22Rv1 (cell line): ENCODE measurements around the gene NUP210.

Experiments
- CTCF ChIP-seq: fragments of 450-650 bp; IDR thresholded peaks from 2 replicates; pipeline ENCODE4 v1.5.1; 2017; ENCODE audit warnings: mild to moderate bottlenecking
- ZFX ChIP-seq: fragments of 450-650 bp; IDR thresholded peaks from 2 replicates; pipeline ENCODE4 v1.6.1; 2017; ENCODE audit warnings: antibody characterized with exemption, borderline replicate concordance

GRCh38 chr3:13408890-13409289 lies 11.2 kb downstream of the NUP210 start:
- TF ChIP-seq CTCF (no peak), ZFX (no peak)
